SK-N-DZ (cell line): Measurements from ENCODE around the gene POU5F1.
"Not testable (repeated sequence)": the region's sequence is repeated elsewhere in the genome, so short reads cannot be mapped to it uniquely, and the experiment has no call there.

Experiments used
- DNase-seq: peaks from one replicate; pipeline ENCODE4 v3.0.0-alpha.2; 2015; ENCODE audit warnings: low spot score

Gene POU5F1

DNA sequence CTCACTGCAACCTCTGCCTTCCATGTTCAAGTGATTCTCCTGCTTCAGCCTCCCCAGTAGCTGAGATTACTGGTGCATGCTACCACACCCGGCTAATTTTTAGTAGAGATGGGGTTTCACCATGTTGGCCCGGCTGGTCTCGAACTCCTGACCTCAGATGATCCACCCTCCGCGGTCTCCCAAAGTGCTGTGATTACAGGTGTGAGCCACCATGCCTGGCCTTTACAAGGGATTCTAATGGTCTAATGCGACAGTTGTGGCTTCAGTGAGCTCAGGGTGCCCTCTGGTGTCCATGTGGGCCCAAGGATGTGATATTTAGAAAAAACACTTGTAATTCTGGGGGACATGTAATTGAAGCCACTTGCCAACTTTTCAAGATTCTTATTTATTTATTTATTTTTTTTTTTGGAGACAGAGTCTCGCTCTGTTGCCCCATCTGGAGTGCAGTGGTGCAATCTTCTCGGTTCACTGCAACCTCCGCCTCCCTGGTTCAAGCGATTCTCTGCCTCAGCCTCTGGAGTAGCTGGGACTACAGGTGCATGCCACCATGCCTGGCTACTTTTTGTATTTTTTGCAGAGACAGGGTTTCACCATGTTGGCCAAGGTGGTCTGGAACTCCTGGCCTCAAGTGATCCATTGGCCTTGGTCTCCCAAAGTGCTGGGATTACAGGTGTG lies 22.1 kb upstream of the POU5F1 start:
- peak; percentile 72 for DNase-seq

DNA sequence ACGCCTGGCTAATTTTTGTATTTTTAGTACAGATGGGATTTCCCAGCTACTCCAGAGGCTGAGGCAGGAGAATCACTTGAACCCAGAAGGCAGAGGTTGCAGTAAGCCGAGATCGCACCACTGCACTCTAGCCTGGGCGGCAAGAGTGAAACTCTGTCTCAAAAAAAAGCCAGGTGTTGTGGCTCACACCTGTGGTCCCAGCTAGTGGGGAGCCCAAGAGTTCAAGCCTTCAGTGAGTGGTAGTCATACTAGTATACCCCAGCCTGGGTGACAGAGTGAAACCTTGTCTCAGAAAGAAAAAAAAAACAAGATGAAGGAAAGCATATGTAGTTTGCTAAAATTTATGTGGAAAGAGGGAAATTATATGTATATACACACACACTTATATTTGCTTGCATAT lies 20.0 kb upstream of the POU5F1 start:
- no peak for DNase-seq

DNA sequence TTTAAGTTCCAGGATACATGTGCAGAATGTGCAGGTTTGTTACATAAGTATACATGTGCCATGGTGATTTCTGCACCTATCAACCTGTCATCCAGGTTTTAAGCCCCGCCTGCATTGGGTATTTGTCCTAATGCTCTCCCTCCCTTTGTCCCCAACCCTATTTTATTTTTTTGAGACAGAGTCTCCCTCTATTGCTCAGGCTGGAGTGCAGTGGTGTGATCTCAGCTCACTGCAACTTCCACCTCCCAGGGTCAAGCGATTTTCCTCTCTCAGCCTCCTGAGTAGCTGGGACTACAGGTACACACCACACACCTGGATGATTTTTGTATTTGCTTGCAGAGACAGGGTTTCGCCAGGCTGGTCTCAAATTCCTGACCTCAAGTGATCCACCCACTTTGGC lies 18.7 kb upstream of the POU5F1 start:
- not testable (repeated sequence) for DNase-seq

DNA sequence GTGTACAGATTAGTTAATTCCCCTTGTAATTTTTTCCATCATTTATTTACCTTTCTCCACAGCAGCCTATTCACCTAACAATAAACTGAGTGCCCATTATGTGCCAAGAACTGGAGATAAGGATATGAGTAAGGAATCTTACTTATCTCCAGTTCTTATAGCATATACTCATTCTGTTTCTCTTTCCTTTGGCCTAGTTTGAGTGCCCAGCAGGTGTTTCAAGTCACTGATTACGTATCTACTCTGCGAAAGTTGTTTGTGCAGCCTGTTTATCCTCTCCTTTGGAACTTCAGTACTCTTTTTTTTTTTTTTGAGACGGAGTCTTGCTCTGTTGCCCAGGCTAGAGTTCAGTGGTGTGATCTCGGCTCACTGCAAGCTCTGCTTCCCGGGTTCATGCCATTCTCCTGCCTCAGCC lies 17.3 kb upstream of the POU5F1 start:
- no peak for DNase-seq

DNA sequence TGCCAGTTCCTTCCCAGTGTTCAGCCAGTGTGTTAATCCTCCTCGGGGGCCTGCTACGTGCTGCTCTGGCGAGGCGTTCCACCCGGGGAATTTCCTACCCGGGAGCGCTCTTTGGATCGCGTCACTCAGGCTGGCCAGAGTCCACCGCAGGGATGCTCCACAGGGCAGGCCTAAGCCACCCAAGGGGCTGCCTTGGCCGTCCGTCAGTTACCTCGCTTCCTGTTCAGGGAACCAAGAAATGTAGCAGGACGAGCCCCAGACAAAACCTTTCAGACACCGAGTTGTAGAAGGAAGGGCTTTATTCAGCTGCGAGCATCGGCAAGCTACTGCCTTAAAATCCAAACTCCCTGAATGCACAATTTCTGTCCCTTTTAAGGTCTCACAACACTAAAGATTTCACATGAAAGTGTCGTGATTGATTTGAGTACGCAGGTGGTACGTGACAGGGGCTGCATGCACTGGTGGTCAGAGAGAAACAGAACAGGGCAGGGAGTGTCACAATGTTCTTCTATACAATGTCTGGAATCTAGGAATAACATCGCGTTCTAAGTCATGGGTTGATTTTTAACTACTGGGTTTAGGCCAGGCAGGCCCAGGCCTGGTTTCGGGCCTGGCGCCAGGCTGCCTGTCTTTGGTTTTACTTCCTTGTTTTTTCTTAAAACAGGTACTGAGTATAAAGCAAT lies 15.7 kb upstream of the POU5F1 start:
- no peak for DNase-seq

DNA sequence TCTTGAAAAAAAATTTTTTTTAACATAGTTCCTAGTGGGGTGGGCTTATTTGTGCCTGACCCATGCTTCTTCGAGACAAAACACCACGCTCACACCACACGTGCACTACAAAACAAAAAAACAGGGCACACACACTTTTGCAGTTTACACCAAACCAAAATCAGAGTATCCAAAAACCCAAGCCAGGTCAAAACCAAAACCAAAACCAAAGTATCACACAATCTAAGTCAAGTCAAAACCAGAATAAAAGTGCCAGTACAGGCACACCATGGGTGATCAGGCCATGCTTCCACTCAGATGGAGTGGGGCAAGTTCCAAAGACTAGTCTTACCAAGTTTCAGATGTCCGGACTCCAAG lies 15.2 kb upstream of the POU5F1 start:
- not testable (repeated sequence) for DNase-seq

DNA sequence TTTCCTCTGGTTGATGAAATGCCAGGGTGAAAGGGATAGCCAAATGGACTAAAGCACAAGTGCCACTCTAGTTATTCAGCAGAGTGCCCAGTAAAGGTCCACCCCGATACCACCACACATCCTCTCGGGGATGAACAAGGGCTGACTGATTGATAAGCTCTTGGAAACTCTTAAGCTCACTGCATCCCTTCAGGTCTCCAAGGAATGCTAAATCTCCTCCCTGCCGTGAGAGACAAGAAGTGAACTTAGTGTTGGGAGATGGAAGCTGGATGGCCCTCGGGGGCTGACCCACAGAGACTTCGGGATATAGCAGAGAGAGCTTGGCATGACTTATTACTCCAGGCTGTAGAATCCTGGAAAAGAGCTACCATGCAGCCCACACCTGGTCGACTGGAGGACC lies 13.4 kb upstream of the POU5F1 start:
- not testable (repeated sequence) for DNase-seq

DNA sequence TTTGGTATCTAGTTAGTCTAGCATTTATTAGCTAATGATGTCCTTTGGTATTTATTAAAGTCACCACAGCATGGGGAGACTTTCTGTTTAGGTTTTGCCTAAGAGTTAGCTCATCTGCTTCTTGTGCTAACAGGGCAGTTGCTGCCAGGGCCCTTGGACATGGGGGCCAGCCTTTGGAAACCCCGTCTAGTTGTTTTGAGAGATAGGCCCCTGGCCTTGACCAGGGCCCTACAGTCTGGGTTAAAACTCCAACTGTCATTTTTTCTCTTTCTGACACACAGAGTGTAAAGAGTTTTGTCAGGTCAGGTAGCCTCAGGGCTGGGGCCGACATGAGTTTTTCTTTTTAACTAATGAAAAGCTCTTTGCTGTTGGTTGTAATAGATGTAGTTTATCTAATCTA lies 12.8 kb upstream of the POU5F1 start:
- not testable (repeated sequence) for DNase-seq

DNA sequence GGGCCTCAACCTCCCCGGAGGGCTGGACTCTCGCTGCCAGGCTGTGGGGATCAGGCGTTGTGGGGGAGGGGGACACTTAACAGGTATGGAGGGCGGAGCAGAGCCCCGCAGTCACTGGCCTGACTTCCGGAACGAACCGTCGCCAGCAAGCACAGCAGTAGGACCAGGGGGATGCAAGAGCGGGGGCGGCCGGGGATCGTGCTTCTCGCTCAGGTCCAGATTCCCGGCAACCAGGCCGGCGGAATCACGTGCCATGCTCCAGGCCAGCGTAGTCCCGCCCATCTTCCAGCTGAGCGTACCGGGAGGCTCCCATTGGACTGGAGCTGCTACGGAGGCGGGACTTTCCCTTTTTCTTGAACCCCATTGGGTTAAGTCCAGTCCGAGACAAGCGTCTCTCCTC lies 10.0 kb upstream of the POU5F1 start:
- DNase-seq, result peak; percentile 36

DNA sequence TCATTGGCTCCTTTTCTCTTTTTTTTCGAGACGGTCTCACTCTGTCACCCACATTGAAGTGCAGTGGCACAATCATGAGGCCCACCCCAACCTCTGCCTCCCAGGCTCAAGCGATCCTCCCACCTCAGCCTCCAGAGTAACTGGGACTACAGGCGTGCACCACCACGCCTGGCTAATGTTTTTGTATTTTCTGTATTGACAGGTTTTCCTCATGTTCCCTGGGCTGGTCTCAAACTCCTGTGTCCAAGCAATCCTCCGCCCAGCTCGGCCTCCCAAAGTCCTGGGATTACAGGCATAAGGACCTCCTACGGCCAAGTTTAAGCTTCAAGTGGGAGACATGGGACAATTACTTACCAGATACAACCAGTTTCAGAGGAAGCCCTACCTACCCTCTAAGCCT lies 9.4 kb upstream of the POU5F1 start:
- DNase-seq, result no peak

DNA sequence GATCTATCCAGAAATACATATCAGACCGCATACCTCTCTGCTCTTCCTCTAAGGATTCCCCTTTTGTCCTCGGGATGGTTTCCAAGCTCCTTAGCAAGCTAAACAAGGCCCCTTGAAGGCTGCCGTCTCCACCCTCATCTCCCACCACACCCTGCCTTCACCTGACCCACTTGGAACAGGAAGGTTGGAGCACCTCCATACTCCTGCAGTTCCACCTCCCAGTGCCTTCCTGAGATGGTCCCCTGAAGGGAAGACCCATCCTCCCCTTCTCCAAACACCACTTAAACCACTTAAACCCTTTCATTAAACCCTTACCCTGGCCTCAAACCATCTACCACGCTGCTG lies 8.5 kb upstream of the POU5F1 start:
- DNase-seq, result no peak

DNA sequence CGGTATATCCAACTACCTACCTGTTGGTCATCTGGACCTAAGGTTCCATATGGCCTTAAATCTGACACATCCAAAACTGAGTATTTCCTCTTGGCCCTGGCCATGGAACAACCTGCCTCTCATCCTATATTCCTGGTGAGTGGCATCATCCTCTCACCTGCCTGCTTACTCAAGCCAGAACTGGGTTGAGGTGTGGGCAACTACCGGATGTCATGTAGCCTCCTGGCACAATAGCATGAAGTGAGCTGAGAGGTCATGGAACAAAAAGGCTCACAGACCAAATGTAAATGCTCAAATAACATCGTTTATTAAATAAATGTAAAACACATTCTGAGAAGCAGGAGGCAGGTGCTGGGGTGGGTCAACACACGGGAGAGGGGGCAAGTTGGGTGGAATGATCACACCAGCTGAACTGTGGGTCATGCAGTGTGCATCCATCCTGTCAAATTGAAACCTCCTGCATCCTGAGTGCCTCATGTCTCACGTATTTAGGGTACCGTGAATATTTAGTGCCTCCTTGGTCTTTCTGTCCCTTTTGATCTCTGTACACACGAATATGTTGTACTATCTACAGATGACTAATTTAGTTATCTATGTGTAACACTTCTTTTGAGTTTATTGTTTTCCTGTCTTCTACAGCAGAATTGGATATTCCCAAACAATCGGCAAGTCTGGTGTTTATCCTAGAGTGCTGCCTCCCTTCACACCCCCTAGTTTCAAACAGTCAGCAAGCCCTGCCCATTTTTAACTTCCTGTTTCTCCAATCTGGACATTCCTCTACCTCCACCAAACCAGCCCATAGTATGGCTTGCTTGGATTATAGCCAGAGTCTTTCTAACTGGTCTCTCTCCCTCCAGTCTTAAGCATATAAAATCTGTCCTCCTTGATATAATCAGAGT lies 7.9 kb upstream of the POU5F1 start:
- no peak for DNase-seq

DNA sequence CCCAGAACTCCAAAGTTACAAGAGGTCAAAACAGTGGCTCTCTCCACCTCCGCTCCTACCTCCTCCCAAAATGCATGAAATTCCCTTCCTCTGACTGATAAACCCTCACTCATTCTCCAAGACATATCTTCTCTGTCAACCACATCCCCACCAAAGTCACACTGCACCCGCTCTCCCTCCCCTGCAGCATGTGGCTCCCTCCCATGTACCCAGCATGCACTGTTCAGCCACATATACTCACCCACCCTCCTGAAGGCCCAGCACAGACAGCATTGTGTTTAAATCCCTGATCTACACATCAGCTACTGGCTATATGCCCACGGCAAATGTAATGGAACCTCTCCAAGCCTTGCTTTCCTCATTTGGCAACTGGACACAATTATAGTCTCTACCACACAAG lies 5.5 kb upstream of the POU5F1 start:
- no peak for DNase-seq

DNA sequence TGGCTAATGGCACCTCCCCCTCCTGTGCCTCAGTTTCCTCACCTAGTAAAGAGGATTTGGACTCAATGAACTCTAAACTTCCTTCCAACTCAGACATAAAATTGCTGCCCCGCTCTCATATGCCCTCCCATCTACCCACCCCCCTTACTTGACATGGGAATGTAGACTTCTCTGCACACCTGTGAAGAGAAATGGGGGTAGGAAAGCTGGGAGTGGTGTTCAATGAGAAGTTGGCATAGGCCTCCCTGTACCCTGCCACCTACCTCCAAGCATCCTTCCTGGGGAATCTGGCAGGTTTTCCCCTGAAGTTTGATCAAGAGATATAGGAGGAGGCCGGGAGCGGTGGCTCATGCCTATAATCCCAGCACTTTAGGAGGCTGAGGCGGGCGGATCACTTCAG lies 3.9 kb upstream of the POU5F1 start:
- no peak for DNase-seq

DNA sequence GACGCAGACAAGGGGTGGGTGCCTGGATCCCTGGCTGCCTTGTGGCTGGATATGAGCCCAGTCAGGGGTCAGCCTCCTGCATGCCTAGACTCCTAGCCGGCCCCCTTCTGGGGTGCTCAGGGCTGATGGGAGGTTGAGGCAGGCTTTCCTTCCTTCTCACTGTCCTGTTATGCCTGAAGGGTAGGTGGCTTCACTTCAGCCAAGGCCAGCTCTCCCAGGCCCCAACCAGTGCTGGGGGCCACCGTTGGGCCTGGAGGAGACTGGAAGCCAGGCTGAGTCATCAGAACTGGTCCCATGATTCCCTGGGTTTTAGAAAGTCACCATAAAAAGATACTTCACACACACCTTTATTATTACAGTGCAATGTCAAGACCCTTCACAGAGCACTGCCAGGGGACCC lies 2.9 kb upstream of the POU5F1 start:
- DNase-seq, result no peak

DNA sequence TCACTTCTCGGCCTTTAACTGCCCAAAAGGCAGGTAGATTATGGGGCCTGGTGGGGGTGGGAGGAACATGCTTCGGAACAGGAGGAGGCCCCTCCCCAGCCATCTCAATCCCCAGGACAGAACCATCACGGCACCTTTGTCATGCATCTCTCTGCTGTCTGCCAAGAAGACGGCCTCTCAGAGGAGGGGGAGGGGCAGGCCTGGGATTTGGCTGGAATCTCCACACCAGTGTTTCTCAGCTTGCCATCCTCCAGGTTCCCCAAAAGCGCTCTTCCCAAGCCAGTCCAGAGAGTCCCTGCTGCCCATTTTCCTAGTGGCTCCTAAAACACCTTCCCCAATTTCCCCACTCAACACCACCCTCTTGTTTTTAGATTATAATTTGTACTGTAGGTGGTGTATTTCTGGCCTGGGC lies 2.5 kb upstream of the POU5F1 start:
- no peak for DNase-seq

DNA sequence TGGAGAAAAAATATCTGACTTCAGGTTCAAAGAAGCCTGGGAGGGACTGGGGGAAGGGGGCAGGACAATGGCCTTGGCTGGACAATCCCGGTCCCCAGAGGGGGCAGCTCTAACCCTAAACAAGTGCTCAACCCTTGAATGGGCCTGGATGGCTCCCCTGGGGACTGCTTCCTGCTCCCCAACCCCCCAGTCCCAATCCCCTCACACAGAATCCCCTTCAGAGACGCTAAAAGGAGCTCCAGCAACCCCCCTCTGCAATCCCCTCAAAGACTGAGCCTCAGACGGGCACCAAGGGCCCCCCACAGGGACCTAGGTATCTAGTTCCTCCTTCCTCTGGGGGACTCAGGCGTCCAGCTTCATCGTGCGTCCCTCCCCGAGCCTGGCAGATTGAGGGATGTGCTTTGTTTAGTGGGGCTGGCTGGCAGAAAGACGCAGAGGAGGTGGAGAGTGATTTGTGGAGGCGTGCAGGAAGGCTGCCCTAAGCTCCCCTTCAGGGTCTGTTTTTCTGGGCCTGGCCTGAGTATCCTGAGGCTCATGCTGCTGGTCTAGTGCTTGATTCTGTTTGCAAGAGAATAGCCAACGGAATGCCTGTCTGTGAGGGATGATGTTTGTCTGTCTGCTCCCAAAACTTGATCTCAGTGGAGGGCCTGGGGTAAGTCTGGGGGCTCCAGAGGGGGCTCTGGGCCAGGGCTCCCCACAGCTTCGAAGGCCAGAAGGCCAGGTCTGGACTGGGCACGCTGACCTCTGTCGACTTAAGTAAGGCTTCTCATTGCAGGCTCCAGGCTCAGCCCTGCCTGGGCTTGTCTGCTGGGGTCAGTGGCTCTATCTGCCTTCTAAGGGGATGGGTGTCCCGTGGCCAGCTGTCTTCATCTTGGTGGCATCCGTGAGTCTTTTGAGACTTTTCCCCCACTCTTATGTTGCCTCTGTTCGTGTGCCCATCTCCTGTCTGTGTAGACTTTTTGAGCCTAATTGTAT lies 1.7 kb upstream of the POU5F1 start:
- DNase-seq, result no peak

DNA sequence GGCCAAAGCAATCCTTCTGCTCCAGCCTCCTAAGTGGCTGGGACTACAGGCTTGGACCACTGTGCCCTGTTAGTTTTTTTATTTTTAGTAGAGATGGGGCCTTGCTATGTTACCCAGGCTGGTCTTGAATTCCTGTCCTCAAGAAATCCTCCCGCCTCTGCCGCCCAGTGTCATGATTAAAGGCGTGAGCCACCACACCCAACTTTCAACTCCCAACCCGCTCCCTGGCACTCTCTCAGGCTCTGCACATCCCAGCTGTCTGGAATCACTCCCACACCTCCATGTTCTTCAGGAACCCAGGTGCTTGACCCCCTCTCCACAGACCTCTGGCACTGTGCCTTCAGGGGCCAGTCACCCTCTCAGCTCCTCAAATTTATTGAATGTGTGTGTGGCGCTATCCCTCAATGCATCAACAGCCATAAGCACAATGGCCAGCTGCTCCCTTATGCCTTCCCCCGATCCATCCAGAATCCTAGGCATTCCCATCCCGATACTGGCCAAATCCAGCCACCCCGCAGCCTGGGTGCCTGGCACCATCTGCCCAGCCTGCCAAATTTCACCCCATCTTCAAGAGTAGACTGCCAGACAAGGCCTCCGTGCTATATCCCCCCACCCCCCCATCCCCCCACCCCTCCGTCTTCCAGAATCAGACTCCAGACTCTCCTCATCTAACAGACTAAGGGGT lies 647 bp upstream of the POU5F1 start:
- no peak for DNase-seq

DNA sequence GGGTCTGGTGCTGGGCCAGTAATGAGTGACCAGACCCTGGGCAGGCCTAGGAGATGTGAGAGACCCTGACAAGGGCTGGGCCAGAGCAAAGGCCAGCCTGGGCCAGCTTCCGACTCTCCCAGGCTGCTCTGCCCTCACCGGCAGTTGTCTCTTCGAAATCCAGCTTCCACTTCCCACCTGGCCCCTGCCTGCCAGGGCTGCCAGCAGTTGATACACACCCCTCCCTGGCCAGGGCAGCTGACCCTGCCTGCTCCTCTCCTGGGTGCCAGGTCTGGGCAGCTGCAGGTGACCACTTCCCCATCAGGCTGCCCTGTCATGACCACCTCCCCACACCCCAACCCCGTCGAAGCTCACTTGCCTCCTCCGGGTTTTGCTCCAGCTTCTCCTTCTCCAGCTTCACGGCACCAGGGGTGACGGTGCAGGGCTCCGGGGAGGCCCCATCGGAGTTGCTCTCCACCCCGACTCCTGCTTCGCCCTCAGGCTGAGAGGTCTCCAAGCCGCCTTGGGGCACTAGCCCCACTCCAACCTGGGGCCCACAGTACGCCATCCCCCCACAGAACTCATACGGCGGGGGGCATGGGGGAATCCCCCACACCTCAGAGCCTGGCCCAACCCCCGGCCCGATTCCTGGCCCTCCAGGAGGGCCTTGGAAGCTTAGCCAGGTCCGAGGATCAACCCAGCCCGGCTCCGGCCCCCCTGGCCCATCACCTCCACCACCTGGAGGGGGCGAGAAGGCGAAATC lies 453 bp downstream of the POU5F1 start:
- not testable (repeated sequence) for DNase-seq
